Activated gamma-delta T cell treated with Interleukin-2 at 50 U/mL for 16 hours (primary cell): Measurements from ENCODE around the gene KLK3.
"Not testable (repeated sequence)": the region's sequence is repeated elsewhere in the genome, so short reads cannot be mapped to it uniquely, and the experiment has no call there.

Experiments used
- DNase-seq: peaks from one replicate; pipeline ENCODE4 v3.0.0-alpha.2; 2020

Gene KLK3

DNA sequence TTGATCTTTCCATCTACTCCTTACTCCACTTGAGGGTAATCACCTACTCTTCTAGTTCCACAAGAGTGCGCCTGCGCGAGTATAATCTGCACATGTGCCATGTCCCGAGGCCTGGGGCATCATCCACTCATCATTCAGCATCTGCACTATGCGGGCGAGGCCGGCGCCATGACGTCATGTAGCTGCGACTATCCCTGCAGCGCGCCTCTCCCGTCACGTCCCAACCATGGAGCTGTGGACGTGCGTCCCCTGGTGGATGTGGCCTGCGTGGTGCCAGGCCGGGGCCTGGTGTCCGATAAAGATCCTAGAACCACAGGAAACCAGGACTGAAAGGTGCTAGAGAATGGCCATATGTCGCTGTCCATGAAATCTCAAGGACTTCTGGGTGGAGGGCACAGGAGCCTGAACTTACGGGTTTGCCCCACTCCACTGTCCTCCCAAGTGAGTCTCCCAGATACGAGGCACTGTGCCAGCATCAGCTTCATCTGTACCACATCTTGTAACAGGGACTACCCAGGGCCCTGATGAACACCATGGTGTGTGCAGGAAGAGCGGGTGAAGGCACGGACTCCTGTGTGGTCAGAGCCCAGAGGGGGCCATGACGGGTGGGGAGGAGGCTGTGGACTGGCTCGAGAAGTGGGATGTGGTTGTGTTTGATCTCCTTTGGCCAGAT lies 15.8 kb downstream of the KLK3 start:
- no peak for DNase-seq

DNA sequence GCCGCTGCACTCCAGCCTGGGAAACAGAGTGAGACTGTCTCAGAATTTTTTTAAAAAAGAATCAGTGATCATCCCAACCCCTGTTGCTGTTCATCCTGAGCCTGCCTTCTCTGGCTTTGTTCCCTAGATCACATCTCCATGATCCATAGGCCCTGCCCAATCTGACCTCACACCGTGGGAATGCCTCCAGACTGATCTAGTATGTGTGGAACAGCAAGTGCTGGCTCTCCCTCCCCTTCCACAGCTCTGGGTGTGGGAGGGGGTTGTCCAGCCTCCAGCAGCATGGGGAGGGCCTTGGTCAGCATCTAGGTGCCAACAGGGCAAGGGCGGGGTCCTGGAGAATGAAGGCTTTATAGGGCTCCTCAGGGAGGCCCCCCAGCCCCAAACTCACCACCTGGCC lies 18.3 kb downstream of the KLK3 start, which contains the start of gene KLK2:
Gene KLK2 (plus strand): TSS at position 384 of the 400 bp plus-strand sequence. CDS start 35 bp downstream, outside the sequence.
- no peak for DNase-seq

DNA sequence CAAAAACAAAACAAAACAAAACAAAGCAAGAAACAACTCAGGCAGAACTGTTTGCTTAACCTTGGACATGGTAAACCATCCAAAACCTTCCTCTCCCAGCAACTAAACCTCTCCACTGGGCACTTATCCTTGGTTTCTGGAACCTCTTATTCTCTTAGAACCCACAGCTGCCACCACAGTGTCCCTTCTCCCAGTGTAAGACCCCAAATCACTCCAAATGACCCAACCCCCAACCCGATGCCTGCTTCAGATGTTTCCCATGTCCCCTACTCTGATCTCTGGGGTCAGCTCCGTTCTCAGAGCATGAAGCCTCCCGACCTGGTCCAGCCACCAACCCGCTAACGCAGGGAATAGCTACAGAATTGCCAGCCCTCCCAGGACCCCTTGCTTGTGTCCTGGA lies 19.5 kb downstream of the KLK3 start:
- no peak for DNase-seq

DNA sequence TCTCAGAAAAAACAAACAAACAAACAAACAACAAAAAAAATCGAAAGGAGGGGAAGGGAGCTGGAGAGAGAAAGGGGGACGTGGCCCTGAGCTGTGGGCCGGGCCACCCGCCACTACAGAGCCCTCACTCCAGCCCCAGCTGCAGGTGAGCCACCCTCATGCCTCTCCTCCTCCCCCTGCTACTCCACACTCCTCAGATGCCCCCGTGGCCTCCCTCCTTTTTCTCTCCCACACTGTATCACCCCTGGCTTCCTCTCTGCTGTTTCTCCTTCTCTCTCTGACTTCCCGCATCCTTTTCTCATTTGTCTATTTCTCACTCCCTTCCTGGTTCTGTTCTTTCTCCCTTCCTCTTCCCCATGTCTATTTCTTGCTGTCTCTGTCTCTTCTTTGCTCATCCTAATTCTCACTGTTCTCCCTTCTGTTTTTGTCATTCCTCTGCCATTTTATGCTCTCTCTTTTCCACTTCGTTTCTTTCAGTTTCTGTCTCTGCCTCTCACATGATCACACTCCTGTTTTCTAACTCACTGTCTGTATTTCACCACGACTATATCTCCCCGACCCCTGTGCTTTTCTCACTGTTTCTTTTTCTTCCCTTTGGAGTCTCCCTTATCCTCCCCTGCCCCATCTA lies 21.2 kb downstream of the KLK3 start:
- DNase-seq: no peak

DNA sequence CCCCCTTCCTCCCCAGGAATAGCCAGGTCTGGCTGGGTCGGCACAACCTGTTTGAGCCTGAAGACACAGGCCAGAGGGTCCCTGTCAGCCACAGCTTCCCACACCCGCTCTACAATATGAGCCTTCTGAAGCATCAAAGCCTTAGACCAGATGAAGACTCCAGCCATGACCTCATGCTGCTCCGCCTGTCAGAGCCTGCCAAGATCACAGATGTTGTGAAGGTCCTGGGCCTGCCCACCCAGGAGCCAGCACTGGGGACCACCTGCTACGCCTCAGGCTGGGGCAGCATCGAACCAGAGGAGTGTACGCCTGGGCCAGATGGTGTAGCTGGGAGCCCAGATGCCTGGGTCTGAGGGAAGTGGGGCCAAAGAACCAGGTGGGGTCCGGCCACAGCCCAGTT lies 21.7 kb downstream of the KLK3 start:
- DNase-seq: no peak

DNA sequence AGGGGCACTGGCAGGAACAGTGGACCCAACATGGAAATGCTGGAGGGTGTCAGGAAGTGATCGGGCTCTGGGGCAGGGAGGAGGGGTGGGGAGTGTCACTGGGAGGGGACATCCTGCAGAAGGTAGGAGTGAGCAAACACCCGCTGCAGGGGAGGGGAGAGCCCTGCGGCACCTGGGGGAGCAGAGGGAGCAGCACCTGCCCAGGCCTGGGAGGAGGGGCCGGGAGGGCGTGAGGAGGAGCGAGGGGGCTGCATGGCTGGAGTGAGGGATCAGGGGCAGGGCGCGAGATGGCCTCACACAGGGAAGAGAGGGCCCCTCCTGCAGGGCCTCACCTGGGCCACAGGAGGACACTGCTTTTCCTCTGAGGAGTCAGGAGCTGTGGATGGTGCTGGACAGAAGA lies 22.6 kb downstream of the KLK3 start:
- no peak for DNase-seq

DNA sequence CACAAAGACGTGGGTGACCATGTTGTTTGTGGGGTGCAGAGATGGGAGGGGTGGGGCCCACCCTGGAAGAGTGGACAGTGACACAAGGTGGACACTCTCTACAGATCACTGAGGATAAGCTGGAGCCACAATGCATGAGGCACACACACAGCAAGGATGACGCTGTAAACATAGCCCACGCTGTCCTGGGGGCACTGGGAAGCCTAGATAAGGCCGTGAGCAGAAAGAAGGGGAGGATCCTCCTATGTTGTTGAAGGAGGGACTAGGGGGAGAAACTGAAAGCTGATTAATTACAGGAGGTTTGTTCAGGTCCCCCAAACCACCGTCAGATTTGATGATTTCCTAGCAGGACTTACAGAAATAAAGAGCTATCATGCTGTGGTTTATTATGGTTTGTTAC lies 24.1 kb downstream of the KLK3 start:
- DNase-seq: no peak

DNA sequence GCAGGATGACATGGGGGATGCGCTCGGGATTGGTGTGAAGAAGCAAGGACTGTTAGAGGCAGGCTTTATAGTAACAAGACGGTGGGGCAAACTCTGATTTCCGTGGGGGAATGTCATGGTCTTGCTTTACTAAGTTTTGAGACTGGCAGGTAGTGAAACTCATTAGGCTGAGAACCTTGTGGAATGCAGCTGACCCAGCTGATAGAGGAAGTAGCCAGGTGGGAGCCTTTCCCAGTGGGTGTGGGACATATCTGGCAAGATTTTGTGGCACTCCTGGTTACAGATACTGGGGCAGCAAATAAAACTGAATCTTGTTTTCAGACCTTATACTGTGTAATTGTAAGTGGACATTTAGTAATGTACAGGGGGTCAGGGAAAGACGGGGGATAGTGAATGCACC lies 25.5 kb downstream of the KLK3 start:
- DNase-seq: no peak

DNA sequence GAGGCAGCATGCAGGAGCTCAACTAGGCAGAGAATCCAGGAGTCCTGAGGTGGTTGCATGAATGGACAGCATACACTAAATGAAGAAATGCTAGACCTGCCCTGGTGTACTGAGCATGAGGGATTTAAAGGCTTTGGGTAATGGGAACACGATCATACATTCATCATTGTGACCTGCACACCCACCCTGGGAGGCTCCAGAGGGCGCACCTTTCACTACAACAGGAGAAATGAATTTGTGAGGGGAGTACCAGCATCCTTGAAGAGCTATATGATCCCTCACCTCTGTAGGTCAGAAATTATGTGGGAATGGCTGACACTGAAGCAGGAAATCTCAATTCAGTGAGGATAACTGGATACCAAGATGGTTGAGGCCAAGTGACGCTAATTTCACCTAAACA lies 27.5 kb downstream of the KLK3 start:
- no peak for DNase-seq

DNA sequence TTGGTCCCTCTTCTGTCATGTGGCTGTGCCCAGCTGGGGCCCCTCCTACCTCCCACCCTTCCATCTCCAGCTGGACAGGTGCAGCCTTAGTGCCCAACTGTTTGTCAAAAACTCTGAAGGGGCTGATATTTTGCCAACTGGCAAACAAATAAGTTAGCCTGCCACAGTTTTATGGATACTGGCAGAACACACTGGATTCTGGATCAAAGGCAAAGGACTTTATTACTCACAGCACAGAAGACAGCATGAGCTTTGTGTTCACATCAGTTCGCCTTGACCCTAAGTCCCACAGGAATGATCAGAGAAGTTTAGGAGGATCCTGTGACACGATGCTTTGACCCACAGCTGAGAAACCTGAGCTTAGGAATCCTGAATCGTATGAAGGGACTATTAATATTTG lies 34.9 kb downstream of the KLK3 start:
- DNase-seq: no peak

DNA sequence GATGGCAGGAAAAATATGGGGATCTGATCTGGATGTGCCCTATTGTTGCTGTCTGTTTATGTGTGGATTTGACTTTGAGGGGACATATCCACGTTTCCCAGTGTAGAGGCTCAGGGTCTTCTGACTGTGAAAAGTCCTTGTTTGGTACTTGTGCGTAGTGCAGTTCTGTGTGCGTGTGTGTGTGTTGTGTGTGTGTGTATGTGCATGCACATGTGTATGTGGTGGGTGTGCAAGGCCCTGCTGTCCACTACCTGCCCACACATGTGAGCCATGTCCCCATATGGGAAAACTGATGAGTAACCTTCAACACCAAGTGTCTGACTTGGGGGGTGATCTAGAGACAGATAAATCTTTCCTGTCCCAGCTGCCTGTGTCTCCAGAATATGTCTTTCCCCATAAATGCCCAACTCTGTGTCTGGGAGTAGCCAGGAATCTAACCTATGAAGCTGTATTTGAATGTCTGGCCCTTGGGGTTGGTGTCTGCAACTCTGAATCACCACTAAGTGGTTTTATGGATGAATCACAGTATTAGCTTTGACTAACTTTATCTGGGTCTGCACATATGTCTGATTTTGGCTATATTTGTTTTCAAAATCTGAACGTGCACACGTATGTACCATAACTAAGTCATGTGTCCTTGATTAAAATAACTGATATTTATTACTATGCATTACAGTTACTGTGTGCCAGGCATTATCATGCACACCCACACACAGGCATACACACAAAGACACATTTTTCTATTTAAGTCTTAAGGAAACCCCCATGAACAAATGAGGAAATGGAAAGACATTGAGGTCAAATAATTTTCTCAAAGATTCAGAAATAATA lies 35.9 kb downstream of the KLK3 start:
- no peak for DNase-seq

DNA sequence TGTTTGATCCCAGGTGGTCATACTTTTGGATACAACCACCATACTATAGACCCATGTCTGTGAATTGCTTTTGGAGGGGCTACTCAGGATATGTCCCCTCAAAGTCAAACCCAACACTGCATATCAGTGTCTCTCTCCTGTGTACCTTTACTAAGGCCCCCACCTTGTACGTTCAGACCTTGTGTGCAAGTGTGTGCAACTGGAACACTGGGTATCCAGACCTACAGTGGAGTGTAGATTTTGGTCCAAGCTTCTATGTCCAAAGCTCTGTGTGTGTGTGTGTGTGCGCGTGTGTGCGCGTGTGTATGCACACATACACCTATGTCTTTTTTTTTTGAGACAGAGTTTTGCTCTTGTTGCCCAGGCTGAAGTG lies 36.5 kb downstream of the KLK3 start:
- no peak for DNase-seq

DNA sequence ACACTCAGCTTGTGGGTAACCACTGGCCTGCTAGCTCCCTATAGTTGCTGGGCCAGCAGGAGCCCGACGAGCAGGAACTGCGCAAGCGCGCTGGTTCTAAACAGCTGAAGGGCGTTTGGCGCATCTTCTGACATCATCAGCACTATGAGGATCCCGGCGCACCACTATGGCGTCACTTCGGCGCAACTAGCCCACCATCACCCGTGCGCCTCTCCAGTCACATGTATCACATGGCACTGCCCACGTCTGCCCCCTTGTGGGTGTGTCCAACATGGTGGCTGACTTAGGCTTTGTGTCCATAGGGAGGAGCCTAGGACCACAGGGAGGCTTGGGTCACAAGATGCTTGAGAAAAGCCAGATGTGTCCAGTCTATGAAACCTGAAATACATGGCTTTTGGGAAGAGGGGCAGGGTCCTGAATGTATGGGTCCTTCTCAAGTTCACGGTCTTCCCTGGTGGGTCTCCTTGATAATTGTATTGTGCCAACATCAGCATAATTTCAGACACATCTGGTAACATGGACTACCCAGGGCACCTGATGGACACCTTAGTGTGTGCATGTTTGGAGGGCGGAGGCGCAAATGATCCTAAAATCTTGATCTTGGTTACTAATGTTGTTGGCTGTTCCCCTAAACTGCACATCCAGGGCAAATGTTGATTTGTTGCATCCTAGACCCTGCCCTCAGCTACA lies 38.5 kb downstream of the KLK3 start:
- no peak for DNase-seq

DNA sequence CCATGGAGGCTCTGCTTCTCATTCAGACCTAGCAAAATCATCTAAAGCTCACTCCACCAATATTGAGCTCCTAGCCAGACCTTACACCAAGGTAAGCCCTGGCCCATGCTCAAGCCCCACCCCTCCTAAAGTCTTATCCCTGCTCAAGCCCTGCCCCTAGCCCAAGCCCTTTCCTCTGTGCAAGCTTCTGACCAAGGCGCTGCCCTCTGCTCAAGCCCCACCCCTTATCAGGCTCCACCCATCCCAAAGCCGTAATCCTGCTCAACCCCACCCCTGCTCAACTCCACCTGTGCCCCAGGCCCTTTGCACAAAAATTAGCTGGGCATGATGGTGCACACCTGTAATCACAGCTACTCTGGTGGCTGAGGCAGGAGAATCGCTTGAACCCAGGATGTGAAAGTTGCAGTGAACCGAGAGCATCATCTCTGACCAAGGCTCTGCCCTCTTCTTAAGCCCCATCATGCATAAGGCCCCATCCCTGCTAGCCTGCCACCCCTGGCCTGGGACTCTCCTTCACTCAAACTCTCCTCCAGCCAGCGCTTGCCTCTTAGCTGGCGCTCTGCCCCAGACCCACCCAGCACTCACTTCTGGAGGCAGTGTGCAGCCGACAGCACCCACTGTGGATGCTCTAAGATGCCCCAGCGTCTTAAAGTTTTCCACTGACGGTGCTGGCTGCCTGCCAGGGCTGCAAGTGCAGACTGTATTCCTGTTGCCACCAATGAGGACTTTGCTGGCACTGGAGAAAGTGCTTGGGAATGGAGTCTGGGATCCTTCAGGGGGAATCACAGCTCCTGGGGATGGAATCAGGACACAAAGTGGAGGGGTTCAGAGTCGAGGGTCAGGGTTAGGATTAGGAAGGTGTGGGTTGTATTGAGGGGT lies 40.0 kb downstream of the KLK3 start:
- no peak for DNase-seq

DNA sequence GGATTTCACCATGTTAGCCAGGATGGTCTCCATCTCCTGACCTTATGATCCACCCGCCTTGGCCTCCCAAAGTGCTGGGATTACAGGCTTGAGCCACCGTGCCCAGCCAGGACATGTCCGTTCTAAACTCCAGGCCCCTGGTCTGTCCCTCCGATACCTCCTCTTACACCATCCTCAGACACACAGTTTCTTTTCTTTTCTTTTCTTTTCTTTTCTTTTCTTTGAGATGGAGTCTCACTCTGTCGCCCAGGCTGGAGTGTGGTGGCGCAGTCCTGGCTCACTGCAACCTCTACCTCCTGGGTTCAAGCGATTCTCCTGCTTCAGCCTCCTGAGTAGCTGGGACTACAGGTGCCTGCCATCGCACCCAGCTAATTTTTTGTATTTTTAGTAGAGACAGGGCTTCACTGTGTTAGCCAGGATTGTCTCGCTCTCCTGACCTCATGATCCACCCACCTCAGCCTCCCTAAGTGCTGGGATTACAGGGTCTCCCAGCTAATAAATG lies 41.4 kb downstream of the KLK3 start:
- not testable (repeated sequence) for DNase-seq

DNA sequence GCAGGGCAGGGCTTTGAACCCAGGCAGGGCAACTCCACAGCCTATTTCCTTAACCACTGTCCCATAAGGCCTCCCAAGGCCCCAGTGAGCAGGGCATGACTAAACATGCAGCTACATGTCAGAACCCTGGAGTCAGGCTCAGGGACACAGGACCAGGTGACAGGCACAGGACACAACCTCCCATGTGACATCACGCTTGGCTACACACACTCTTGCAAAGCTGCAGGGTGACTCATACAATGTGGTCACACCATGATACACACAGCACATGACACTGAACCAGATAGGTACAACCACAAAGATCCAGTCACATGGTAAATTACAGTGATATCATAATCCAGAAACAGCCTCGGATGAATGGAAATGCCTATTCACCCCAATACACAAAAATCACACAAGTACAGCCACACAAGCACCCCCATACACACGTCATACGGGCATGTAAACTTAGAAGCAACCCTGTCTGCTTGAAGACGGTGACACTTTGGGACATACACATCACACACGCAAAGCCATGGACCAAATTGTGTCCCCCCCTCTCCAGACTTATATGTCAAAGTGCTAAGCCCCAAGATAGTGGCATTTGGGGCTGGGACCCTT lies 42.0 kb downstream of the KLK3 start:
- DNase-seq: no peak

DNA sequence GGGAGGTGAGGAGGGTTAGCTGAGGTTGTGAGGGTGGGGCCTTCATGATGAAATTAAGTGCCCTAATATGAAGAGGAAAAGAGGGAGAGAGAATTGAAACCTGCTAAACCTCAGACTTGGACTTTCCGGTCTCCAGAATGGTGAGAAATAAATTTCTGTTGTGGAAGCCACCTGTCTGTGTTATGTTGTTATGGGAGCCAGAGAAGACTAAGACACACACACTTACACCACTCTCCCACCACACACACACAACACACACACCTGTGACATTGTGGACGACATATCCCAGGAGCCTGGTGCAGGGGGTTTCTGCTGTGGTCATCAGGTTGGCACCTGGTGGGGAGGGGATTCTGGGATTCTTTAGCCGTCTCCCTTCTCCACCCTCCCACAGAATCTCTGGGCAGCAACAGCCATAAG lies 42.5 kb downstream of the KLK3 start:
- no peak for DNase-seq

DNA sequence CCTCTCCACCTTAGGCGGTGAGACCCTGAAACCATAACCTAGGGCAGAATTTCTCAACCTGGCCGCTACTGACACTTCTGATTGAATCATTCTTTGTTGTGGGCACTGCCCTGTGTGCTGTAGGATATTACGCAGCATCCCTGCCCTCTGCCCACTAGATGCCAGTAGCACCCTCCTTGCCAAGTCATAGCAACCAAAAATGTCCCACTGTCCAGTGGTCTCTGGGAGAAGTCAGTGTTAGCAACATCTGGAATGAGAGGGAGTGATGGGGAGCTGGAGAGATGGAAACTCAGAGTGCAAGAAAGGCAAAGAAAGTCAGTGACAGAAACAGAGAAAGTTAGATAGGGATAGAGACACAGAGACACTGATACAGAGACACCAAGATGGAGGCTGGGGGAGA lies 42.9 kb downstream of the KLK3 start:
- DNase-seq: no peak

DNA sequence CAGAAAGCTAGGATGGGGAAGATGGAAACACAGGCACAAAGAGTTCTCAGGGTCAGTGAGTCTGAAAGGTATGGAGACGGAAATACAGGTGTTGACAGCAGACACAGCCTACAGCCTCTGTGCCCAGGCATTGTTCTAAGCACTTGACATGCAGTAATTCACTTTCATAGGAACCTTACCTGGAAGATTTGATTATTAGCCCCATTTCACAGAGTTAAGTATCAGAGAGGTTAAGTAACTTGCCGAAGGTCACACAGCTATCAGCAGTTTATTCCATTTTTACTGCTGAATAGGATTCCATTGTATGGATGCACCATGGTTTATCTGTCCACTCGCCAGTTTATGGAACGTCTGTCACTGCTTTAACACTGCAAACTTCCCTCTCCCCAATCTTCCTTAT lies 43.3 kb downstream of the KLK3 start:
- DNase-seq: no peak

DNA sequence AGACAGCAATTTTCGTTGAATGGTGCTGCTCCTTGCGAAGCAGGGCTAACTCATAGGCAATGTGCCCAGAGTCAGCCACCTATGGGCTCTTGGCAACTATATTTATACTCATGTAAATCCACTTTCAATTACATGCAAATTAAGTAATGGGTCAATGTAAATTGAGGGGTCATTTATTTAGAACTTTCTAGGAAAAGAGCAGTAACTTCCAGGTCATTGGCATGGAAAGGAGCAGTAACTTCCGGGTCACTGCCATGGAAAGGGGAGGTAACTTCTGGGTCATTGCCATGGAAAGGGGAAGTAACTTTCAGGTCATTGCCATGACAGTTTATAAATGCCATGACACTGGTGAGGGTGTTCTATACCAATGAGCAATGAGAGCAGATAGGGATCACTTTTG lies 44.9 kb downstream of the KLK3 start:
- no peak for DNase-seq

DNA sequence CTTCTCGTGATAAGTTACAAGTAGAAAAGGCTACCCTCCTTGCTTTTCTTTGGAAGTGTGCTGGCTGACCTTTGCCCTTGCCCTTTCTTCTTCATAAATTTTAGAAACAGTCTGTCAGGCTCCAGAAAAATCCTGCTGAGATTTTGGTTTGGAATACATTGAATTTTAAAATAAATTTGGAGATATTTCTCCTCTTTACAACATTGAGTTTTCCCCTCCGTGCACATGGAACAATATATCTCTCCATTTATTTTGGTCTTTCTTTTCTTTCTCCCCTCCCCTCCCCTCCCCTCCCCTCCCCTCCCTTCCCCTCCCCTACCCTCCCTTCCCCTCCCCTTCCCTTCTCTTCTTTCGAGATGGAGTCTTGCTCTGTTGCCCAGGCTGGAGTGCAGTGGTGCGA lies 47.9 kb downstream of the KLK3 start:
- DNase-seq: no peak

DNA sequence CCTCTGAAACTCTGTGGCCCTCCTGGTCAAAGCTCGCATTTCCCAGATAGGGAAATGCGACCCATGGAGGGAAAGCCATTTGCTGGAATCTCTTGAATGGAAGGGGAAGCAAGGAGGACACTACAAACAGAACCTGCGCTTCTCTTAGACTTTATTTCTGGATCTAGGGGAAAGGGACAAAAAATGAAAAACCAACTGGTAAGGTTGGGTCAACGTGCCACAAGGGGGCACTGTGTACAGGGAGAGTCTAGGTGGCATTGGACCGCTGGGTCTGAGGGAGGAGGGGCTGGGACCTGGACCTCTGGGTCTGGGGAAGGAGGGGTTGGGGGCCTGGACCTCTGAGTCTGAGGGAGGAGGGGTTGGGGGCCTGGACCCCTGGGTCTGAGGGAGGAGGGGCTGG lies 51.5 kb downstream of the KLK3 start:
- DNase-seq: peak; percentile 15
